LHCN-M2 (cell line): ENCODE measurements around the gene VAMP4. TPM values are rescaled to one million over a fixed set of nuclear protein-coding genes. Genes with fewer than 3 reads are reported as not detected.
A peak's percentile ranks its signal among the peaks of the same experiment; 100 is the strongest.
"Not testable (repeated sequence)": the region's sequence is repeated elsewhere in the genome, so short reads cannot be mapped to it uniquely, and the experiment has no call there.

Source experiments
- DNase-seq: peaks from one replicate; pipeline ENCODE4 v3.0.0-alpha.2; 2012; ENCODE audit warnings: low read depth
- total RNA-seq: library from RNA; depleted of rRNA; stranded (reverse); fragments of >200 nt; gene quantifications from 2 replicates; pipeline ENCODE4 v1.2.3, GENCODE V29; 2014

The VAMP4 gene
- total RNA-seq, 1 experiment from 2014 or later, result 7.2 TPM

DNA sequence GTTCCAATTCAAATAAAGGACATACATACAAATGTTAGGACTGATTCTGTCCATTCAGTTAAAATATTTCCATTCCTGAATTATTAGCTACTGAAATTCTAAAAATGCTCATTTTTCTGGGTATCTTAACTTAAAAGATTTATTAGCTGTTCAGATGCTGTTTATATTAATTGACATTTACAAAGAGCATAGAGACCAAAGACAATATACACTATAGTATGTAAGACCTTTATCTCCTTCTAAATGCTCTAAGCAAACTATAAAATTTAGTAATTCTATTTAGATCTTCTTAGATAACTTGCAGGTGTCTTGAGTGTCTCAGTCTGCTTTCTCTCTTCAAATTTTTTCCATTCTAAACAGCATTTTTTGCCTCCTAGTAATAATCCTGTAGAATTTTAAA lies 39.3 kb downstream of the VAMP4 start:
- DNase-seq, result no peak

- no peak for DNase-seq
Observed at GRCh38 chr1:171699531-171699930, 42.3 kb downstream of the VAMP4 start.

GRCh38 chr1:171695772-171696171 lies 46.1 kb downstream of the VAMP4 start:
- DNase-seq, result not testable (repeated sequence)

GRCh38 chr1:171693541-171693940 lies 48.3 kb downstream of the VAMP4 start:
- DNase-seq, result not testable (repeated sequence)

GRCh38 chr1:171683870-171684269 lies 58.0 kb downstream of the VAMP4 start:
- DNase-seq, result no peak

DNA sequence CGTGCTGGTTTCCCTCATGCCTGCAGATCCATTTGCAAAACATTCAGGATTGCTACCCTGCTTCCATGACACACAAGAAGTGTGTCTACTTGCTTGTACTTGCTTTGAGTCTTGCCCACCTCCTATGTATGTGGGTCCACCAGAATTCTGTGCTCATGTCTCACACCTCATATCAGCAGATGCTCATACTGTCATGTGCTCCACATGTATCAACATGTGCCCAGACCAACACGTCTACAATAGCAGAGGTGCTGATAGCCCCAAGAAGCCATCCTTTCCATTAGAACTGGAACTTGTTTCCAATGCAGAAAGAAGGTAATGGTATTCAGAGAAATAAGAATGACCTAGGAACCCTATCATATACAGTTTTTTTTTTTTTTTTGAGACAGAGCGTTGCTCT lies 61.5 kb downstream of the VAMP4 start:
- DNase-seq, result no peak

- DNase-seq, result no peak
Observed at GRCh38 chr1:171676823-171677222, 65.0 kb downstream of the VAMP4 start.

- DNase-seq, result no peak
Observed at GRCh38 chr1:171674431-171675405, 67.1 kb downstream of the VAMP4 start.

DNA sequence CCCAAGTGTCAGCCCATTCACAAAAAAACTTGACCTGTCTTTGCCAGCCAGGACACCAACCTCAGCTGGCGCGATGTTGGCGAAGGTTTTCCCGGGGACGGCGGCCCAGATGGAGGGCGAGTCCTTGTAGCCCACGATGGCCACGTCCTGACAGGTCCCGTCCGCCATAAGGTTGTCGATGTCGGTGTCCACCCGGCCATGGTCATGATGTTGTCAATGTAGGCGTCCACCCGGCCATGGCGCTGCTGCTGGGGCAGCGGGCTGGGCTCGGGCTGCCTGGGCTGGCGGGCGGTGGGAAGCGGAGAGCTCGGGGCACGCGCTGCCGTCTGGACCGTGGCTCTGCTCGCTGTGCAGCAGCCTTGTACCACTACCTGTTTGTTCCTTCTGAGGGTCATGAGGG lies 71.1 kb downstream of the VAMP4 start:
- DNase-seq, result no peak

- no peak for DNase-seq
Observed at GRCh38 chr1:171668372-171668771, 73.5 kb downstream of the VAMP4 start.

GRCh38 chr1:171666114-171666769 lies 75.6 kb downstream of the VAMP4 start:
- DNase-seq, result no peak

GRCh38 chr1:171664976-171665375 lies 76.9 kb downstream of the VAMP4 start:
- DNase-seq, result no peak

GRCh38 chr1:171663854-171664575 lies 77.8 kb downstream of the VAMP4 start:
- DNase-seq, result no peak

DNA sequence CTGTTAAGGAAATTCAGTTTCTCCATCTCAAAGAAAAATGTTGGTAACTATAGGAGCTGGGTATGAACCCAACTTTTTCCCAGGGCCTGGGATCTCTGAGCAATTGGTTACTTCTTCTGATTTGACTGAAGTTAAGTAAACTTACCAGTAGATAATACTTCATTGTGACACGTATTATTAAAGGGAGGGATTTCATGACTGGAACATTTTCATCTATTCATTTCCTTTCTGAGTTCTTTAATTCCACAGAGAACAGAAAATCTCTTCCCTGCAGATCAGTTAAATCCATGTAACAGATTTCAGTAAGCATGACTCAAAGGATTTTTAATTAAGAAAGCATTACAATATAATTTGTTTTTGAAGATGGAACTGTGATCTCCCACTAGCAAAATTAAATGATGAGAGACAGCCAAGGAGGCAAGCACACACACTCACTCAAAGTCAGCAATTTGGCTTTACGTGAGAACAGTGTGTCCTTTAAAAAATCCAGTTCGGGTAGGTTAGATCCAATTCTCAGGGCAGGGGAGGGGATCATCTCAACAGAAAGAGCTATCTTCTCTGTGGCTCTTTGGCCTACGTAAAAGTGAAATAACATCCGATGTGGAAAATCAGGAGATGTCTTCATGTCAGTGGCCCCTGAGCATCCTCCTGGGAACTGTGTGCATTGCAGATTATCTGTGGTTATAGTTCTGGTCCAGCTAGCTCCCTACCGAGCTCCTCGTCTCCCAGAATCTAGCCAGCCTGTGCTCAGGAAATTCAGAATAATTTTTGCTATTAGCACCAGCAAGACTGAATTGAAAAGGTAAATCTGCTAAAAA lies 78.6 kb downstream of the VAMP4 start:
- DNase-seq, result no peak

DNA sequence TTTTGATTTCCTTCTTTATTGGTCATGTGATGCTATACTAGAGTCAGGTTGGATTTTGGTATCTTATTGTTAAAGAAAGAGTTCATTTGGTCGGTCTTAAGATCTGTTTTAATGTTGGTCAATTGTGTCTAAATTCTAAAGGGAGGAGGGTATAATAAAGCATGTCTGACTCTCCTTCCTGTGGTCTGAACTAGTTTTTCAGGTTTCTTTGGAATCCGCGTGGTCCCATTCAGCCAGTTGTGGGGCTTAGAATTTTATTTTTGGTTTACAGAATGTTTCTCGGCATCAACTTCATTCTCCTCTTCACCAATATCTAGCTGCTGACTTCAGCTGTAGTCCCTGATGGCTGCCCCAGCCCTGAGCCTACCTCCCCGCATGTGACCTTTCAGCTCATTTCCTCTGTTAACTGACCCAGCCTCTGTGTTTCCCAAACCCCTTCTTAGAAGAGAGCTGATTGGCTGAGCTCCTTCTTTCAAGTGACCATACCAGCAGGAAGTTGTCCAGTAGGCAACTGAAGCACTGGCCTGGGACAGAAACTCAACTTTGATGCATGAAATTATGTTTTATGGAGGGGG lies 80.7 kb downstream of the VAMP4 start:
- DNase-seq, result no peak

DNA sequence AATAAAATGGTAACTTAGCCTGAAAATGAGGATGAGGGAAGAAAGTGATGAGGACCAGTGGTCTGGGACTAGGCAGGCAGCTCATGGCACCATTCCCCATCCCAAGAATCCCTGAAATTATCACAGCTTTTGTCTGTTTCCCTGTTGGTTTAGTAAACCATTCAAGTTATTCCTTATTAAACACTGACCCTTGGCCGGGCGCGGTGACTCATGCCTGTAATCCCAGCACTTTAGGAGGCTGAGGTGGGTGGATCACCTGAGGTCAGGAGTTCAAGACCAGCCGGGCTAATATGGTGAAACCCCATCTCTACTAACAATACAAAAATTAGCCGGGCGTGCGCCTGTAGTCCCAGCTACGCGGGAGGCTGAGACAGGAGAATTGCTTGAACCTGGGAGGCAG lies 85.7 kb downstream of the VAMP4 start:
- DNase-seq, result not testable (repeated sequence)

- DNase-seq, result no peak
Observed at GRCh38 chr1:171655746-171656116, 86.1 kb downstream of the VAMP4 start.

DNA sequence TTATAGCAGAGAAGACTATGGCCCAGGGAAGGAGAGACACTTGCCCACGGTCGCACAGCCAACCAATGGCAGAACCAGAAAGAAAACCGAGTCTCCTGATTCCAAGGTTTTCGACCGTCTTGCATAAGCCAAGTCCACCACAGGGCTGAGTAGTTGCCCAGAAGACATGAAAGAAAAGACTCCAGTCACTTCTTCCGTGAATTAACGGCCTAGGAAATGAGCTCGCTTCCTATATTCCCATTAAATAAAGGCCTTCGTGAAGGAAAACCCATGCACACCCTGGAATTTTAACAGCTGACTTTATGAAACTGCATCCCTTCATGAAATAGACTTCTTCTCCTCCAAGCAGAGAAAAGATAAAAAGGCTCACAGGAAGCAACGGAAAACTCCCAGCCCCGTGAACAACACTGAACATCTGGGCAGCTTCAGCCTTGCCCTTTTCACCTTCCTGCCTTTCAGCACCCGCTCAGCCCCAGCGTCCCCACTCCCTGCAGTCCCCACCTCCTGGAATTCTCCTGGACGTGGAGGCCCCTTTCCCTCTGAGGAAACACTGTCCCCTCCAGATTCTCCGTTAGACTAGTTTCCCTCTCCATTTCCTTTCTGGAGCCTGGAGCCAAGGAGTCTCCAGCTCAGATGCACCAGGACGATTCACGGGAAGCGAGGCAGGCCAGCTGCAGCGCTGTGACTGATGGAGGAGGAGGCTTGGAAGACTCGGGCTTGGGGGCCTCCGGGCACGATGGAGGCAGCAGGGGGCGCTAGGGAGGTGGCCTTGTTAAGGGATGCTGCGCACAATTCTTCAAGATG lies 86.7 kb downstream of the VAMP4 start:
- DNase-seq, result peak; percentile 59

- DNase-seq, result peak; percentile 11
Observed at GRCh38 chr1:171654201-171654941, 87.5 kb downstream of the VAMP4 start.
